ENCODE measurements around the gene PON3. TPM values are rescaled to one million over a fixed set of nuclear protein-coding genes. Genes with fewer than 3 reads are reported as not detected.
"Not testable (repeated sequence)": the region's sequence is repeated elsewhere in the genome, so short reads cannot be mapped to it uniquely, and the experiment has no call there.

Gene PON3
- total RNA-seq, 4 donors from 2014 or later, result 0.50 to 1.2 (median 0.63) TPM; not detected in 1

DNA sequence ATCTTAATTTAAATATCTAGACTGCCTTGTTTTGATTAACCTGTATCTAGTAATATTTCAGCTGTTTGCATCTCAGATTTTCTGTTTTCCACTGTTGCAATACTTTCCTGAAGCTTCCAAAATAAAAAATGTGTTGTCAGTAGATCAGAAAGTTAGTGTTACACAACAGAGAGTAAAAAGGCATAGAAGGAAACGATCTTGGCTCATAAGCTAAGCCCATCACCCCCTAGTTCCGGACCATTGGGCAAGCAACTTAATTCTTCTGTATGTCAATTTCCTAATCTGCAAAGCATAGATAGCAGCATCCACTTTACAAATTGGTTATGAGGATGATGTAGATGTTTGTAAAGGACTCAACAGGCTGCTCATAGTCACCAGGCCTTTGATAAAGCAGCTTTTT, 4.4 kb downstream of the PON3 start:
- Histone ChIP-seq H3K4me3 (no peak overlapping the region), H3K27me3 (peaks cover 0 to 9% (median 7%) of the 10 kb centered on the region in 4 donors), H3K27ac (replicated peaks in 1 of 4) (no peak overlapping the region), H3K36me3 (peaks cover 0 to 3% (median 0%) of the 10 kb centered on the region in 4 donors), H3K9me3 (no peaks in the 10 kb centered on the region), H3K4me1 (peaks cover 0 to 10% (median 9%) of the 10 kb centered on the region in 4 donors)
- DNase-seq (ENCODE audit: extremely low spot score), result no peak
- TF ChIP-seq, protein P1, sequence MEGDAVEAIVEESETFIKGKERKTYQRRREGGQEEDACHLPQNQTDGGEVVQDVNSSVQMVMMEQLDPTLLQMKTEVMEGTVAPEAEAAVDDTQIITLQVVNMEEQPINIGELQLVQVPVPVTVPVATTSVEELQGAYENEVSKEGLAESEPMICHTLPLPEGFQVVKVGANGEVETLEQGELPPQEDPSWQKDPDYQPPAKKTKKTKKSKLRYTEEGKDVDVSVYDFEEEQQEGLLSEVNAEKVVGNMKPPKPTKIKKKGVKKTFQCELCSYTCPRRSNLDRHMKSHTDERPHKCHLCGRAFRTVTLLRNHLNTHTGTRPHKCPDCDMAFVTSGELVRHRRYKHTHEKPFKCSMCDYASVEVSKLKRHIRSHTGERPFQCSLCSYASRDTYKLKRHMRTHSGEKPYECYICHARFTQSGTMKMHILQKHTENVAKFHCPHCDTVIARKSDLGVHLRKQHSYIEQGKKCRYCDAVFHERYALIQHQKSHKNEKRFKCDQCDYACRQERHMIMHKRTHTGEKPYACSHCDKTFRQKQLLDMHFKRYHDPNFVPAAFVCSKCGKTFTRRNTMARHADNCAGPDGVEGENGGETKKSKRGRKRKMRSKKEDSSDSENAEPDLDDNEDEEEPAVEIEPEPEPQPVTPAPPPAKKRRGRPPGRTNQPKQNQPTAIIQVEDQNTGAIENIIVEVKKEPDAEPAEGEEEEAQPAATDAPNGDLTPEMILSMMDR (IDR thresholded peaks at IDR 0.05), result no peak
- TF ChIP-seq POLR2AphosphoS5 (IDR thresholded peaks at IDR 0.05) (no peak), POLR2A (IDR thresholded peaks at IDR 0.05; ENCODE audit: low read depth) (no peak), EP300 (IDR thresholded peaks at IDR 0.05) (no peak)
- intact Hi-C loops (cut with DNase I), result no loop called here
- 80% methylated on average over 2 of the region's 2 CpGs for WGBS

DNA sequence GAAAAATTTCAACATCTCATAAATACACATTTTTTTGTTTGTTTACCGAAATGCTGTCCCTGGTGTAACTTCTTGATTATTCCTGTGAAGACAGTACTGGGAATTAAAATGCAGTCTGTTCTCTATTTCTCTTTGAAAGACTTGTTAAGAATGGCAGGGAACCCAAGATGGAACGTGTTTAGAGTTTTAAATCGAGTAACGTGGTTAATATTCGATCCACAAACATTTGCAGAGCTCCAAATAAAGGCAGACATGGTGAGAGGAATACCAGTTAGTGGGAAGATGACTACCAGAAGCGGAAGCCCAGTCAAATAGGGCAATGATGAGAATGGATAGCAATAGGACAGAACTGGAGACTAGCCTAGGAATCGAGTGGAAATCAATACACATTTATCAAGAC, 6.7 kb downstream of the PON3 start:
- intact Hi-C loops (cut with DNase I), result no loop called here
- Histone ChIP-seq H3K36me3 (peaks cover 0 to 3% (median 0%) of the 10 kb centered on the region in 4 donors), H3K27me3 (no peaks in the 10 kb centered on the region), H3K9me3 (no peaks in the 10 kb centered on the region), H3K4me1 (no peaks in the 10 kb centered on the region), H3K4me3 (no peak overlapping the region), H3K27ac (replicated peaks in 1 of 4) (no peak overlapping the region)
- TF ChIP-seq POLR2A (IDR thresholded peaks at IDR 0.05; ENCODE audit: low read depth) (no peak), POLR2AphosphoS5 (IDR thresholded peaks at IDR 0.05) (no peak), EP300 (IDR thresholded peaks at IDR 0.05) (no peak)
- TF ChIP-seq, protein P1 (IDR thresholded peaks at IDR 0.05), result no peak
- 87% methylated on average over 7 of the region's 7 CpGs for WGBS
- no peak for DNase-seq (ENCODE audit: extremely low spot score)

DNA sequence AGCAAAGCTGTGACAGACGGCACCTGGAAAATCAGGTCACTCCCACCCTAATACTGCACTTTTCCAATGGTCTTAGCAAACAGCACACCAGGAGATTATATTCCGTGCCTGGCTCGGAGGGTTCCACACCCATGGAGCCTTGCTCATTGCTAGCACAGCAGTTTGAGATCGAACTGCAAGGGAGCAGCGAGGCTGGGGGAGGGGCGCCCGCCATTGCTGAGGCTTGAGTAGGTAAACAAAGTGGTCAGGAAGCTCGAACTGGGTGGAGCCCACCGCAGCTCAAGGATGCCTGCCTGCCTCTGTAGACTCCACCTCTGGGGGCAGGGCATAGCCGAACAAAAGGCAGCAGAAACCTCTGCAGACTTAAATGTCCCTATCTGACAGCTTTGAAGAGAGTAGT, 16.7 kb downstream of the PON3 start:
- H3K4me1 ChIP-seq; H3K36me3 ChIP-seq; DNase-seq (ENCODE audit: extremely low spot score); H3K27ac ChIP-seq (replicated peaks in 1 of 4); H3K4me3 ChIP-seq; intact Hi-C loops (cut with DNase I); H3K27me3 ChIP-seq; H3K9me3 ChIP-seq: not testable (repeated sequence)
- WGBS, result 88% methylated on average over 8 of the region's 10 CpGs

DNA sequence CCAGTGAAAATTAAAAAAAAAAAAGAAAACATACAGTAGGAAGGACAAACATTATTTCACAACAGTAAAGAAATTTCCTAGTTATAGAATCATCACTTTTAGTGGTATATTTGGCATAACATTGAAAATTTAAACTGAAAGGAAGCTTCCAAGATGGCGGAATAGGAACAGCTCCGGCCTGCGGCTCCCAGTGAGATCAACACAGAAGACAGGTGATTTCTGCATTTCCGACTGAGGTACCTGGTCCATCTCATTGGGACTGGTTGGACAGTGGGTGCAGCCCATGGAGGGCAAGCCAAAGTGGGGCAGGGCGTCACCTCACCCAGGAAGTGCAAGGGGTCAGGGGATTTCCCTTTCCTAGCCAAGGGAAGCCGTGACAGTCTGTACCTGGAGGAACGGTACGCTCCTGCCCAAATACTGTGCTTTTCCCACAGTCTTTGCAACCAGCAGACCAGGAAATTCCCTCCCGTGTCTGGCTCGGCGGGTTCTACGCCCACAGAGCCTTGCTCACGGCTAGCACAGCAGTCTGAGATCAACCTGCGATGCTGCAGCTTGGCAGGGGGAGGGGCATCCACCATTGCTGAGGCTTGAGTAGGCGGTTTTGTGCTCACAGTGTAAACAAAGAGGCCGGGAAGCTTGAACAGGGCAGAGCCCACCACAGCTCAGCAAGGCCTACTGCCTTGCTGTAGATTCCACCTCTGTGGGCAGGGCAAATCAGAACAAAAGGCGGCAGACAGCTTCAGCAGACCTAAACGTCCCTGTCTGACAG, 19.4 kb downstream of the PON3 start:
- H3K9me3 ChIP-seq, result peaks cover 0 to 10% (median 6%) of the 10 kb centered on the region in 4 donors
- peaks cover 0 to 6% (median 0%) of the 10 kb centered on the region in 4 donors for H3K36me3 ChIP-seq
- DNase-seq (ENCODE audit: extremely low spot score), result no peak
- H3K27ac ChIP-seq (replicated peaks in 1 of 4), result no peak overlapping the region
- intact Hi-C loops (cut with DNase I), result no loop called here
- no peaks in the 10 kb centered on the region for H3K4me1 ChIP-seq
- no peak overlapping the region for H3K4me3 ChIP-seq
- WGBS, result 79% methylated on average over 13 of the region's 18 CpGs
- H3K27me3 ChIP-seq, result no peaks in the 10 kb centered on the region
- no peak for TF ChIP-seq EP300 (IDR thresholded peaks at IDR 0.05)
- TF ChIP-seq POLR2A (IDR thresholded peaks at IDR 0.05; ENCODE audit: low read depth), result no peak
- TF ChIP-seq, protein P1 (IDR thresholded peaks at IDR 0.05), result no peak
- TF ChIP-seq POLR2AphosphoS5 (IDR thresholded peaks at IDR 0.05), result no peak

DNA sequence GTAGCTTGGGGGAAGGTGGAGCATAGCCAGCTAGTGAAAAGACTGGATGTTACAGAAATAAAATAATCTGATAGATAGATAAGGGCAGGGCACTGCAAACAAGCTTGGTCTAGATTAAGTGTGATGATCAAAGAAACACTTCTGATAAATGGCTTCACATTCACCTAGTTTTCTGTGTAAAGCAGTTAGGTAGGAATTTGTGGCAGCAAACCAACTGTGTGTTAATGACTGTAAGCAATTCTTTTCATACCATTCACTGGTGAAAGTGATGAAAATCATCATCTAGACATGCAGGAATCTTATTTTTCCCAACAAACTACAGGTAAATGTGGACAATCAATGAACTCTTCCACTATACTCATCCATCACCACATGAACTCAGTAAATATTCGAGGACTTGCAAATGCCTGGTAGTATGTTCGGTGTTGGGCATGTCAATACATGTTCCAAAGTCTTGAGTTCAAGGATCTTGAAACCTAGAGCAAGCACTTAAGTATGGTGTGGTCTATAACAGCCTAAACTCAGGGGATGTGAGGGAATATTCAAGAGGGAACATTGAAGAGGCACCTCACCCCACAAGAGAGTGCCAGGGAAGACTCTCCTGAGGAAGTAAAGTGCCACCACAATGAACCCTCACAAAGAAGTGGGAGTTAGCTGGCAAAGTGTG, 20.5 kb downstream of the PON3 start:
- intact Hi-C loops (cut with DNase I), result no loop called here
- no peaks in the 10 kb centered on the region for H3K4me1 ChIP-seq
- H3K36me3 ChIP-seq, result peaks cover 0 to 6% (median 0%) of the 10 kb centered on the region in 4 donors
- no peak overlapping the region for H3K27ac ChIP-seq (replicated peaks in 1 of 4)
- H3K9me3 ChIP-seq, result peaks cover 0 to 10% (median 6%) of the 10 kb centered on the region in 4 donors
- TF ChIP-seq POLR2AphosphoS5 (IDR thresholded peaks at IDR 0.05) (no peak), POLR2A (IDR thresholded peaks at IDR 0.05; ENCODE audit: low read depth) (no peak), EP300 (IDR thresholded peaks at IDR 0.05) (no peak)
- TF ChIP-seq, protein P1 (IDR thresholded peaks at IDR 0.05), result no peak
- no peaks in the 10 kb centered on the region for H3K27me3 ChIP-seq
- WGBS, result 95% methylated on average over 2 of the region's 2 CpGs
- no peak for DNase-seq (ENCODE audit: extremely low spot score)
- no peak overlapping the region for H3K4me3 ChIP-seq
